PC-9 (cell line): Measurements from ENCODE around the gene AP3B1.

Experiments
- CTCF ChIP-seq: fragments of 200-600 bp; sonication (generic); conservative IDR thresholded peaks from 2 replicates; pipeline ENCODE4 v1.6.1; 2017; ENCODE audit warnings: mixed run types, antibody characterized with exemption, mild to moderate bottlenecking, moderate library complexity
- EZH2 ChIP-seq: fragments of 200-600 bp; sonication (generic); IDR thresholded peaks from 2 replicates; pipeline ENCODE4 v1.8.0; 2017; ENCODE audit warnings: antibody characterized with exemption, low read depth

- TF ChIP-seq CTCF: no peak
- no peak for TF ChIP-seq EZH2
Measured at GRCh38 chr5:78264600-78264999, 29.9 kb downstream of the AP3B1 start.
